ENCODE data around the gene TNFAIP1.

GRCh38 chr17:28391401-28391800 lies 55.8 kb downstream of the TNFAIP1 start:
- TF ChIP-seq CTCF (IDR thresholded peaks at IDR 0.05) (no peak), POLR2A (IDR thresholded peaks at IDR 0.05) (no peak)
